Smooth muscle cell (in vitro differentiated cells): ENCODE results near the gene ASIC4. TPM values are rescaled to one million over a fixed set of nuclear protein-coding genes. Genes with fewer than 3 reads are reported as not detected.

Source experiments
- DNase-seq: peaks from one replicate; lab custom pipeline; 2025; ENCODE audit not compliant: unreplicated experiment; lab: John Stamatoyannopoulos, UW
- H2AFZ ChIP-seq: fragments of 200-600 bp; sonication (generic); 2 replicates; pipeline ENCODE4 v1.6.0; 2016; ENCODE audit warnings: antibody characterized with exemption, low read depth, mild to moderate bottlenecking
- H3F3A ChIP-seq: fragments of 200-600 bp; sonication (generic); 2 replicates; pipeline ENCODE4 v1.6.0; 2017; ENCODE audit warnings: antibody characterized with exemption, low read depth
- H3K27ac ChIP-seq: fragments of 200-600 bp; sonication (generic); 2 replicates; pipeline ENCODE4 v1.5.1; 2016; ENCODE audit warnings: low read depth, mild to moderate bottlenecking
- H3K27me3 ChIP-seq: fragments of 200-600 bp; sonication (generic); 2 replicates; pipeline ENCODE4 v1.6.1; 2016; ENCODE audit warnings: low read depth, mild to moderate bottlenecking
- H3K36me3 ChIP-seq: fragments of 200-600 bp; sonication (generic); 2 replicates; pipeline ENCODE4 v1.5.1; 2016; ENCODE audit warnings: low read depth
- H3K4me1 ChIP-seq: fragments of 200-600 bp; sonication (generic); 2 replicates; pipeline ENCODE4 v1.5.1; 2016; ENCODE audit warnings: low read depth
- H3K4me2 ChIP-seq: fragments of 200-600 bp; sonication (generic); 2 replicates; pipeline ENCODE4 v1.6.0; 2016; ENCODE audit warnings: mild to moderate bottlenecking
- H3K4me3 ChIP-seq: fragments of 200-600 bp; sonication (generic); 2 replicates; pipeline ENCODE4 v1.5.1; 2016; ENCODE audit warnings: mild to moderate bottlenecking
- H3K79me2 ChIP-seq: fragments of 200-600 bp; sonication (generic); 2 replicates; pipeline ENCODE4 v1.6.0; 2016; ENCODE audit warnings: low read depth, mild to moderate bottlenecking
- H3K9ac ChIP-seq: fragments of 200-600 bp; sonication (generic); 2 replicates; pipeline ENCODE4 v1.6.0; 2016; ENCODE audit warnings: low read depth
- H3K9me3 ChIP-seq: fragments of 200-600 bp; sonication (generic); replicated peaks from 2 replicates; pipeline ENCODE4 v1.5.1; 2016; ENCODE audit warnings: low read depth
- H4K20me1 ChIP-seq: fragments of 200-600 bp; sonication (generic); 2 replicates; pipeline ENCODE4 v1.6.0; 2016; ENCODE audit warnings: low read depth
- CTCF ChIP-seq: fragments of 200-600 bp; sonication (generic); IDR thresholded peaks from 2 replicates; pipeline ENCODE4 v1.5.1; 2017; ENCODE audit warnings: borderline replicate concordance, mild to moderate bottlenecking, antibody characterized with exemption; ENCODE audit not compliant: insufficient read depth, poor library complexity, severe bottlenecking
- WGBS: methylation state at CpG from one replicate; pipeline ENCODE4 v1.1.7; 2016; ENCODE audit warnings: low lambda C conversion rate; 5-methylcytosine and 5-hydroxymethylcytosine counted together
- polyA plus RNA-seq: library from polyadenylated mRNA; unstranded; fragments of >200 nt; fragmentation: Nextera tagmentation; extraction: Ambion mirVana; gene quantifications from 2 replicates; pipeline ENCODE4 v1.2.1, GENCODE V29; 2016
- total RNA-seq: library from RNA; depleted of rRNA; stranded (reverse); fragments of >200 nt; gene quantifications from 2 replicates; pipeline ENCODE4 v1.2.3, GENCODE V29; 2014

The ASIC4 gene
- total and polyA plus RNA-seq, 2 experiments from 2014 or later = 0.32 to 0.49 TPM

GRCh38 chr2:219517954-219518778 lies 3.9 kb downstream of the ASIC4 start:
- H3K27ac ChIP-seq = no peak overlapping the region
- 64% methylated on average over 8 of the region's 10 CpGs for WGBS
- no peak overlapping the region for H3K4me3 ChIP-seq
- no peak overlapping the region for H2AFZ ChIP-seq
- H3K4me1 ChIP-seq = peaks cover 37% of the 10 kb centered on the region
- TF ChIP-seq CTCF = no peak
- H4K20me1 ChIP-seq = peaks cover 5% of the 10 kb centered on the region
- no peaks in the 10 kb centered on the region for H3K9me3 ChIP-seq
- H3K9ac ChIP-seq = no peak overlapping the region
- H3K27me3 ChIP-seq = peaks cover 10% of the 10 kb centered on the region
- no peaks in the 10 kb centered on the region for H3F3A ChIP-seq
- H3K79me2 ChIP-seq = no peaks in the 10 kb centered on the region
- DNase-seq = no peak
- no peak overlapping the region for H3K4me2 ChIP-seq
- H3K36me3 ChIP-seq = no peaks in the 10 kb centered on the region

GRCh38 chr2:219519526-219519916 lies 5.2 kb downstream of the ASIC4 start:
- TF ChIP-seq CTCF = no peak
- peaks cover 10% of the 10 kb centered on the region for H3K27me3 ChIP-seq
- 94% methylated on average over 9 of the region's 9 CpGs for WGBS
- H3K4me1 ChIP-seq = peaks cover 29% of the 10 kb centered on the region
- no peaks in the 10 kb centered on the region for H3K9me3 ChIP-seq
- H3K9ac ChIP-seq = no peak overlapping the region
- H3K79me2 ChIP-seq = no peaks in the 10 kb centered on the region
- DNase-seq = no peak
- H4K20me1 ChIP-seq = peaks cover 5% of the 10 kb centered on the region
- no peaks in the 10 kb centered on the region for H3K36me3 ChIP-seq
- no peak overlapping the region for H3K4me3 ChIP-seq
- H3F3A ChIP-seq = no peaks in the 10 kb centered on the region
- H3K4me2 ChIP-seq = no peak overlapping the region
- no peak overlapping the region for H3K27ac ChIP-seq
- H2AFZ ChIP-seq = no peak overlapping the region

- Histone ChIP-seq H3F3A (no peaks in the 10 kb centered on the region), H3K4me3 (no peak overlapping the region), H3K9me3 (no peaks in the 10 kb centered on the region), H3K27ac (no peak overlapping the region), H3K4me1 (peaks cover 29% of the 10 kb centered on the region), H3K9ac (no peak overlapping the region), H4K20me1 (peaks cover 5% of the 10 kb centered on the region), H3K4me2 (peak overlapping the region; percentile 93), H2AFZ (no peak overlapping the region), H3K79me2 (no peaks in the 10 kb centered on the region), H3K27me3 (peaks cover 5% of the 10 kb centered on the region), H3K36me3 (no peaks in the 10 kb centered on the region)
- no peak for TF ChIP-seq CTCF
- 63% methylated on average over 6 of the region's 8 CpGs for WGBS
- no peak for DNase-seq
Measured at GRCh38 chr2:219520079-219520478, 5.8 kb downstream of the ASIC4 start.
